PC-9 (cell line): Measurements from ENCODE around the gene CDON. TPM values are rescaled to one million over a fixed set of nuclear protein-coding genes. Genes with fewer than 3 reads are reported as not detected.
"Not testable (repeated sequence)": the region's sequence is repeated elsewhere in the genome, so short reads cannot be mapped to it uniquely, and the experiment has no call there.

Experiments
- BruUV-seq: library from RNA; stranded (reverse); fragments of 400-500 nt; replicated peaks from 2 replicates; lab custom pipeline; 2021; lab: Mats Ljungman, UMichigan
- CTCF ChIA-PET: fragments of 300-600 bp; sonication (Branson Sonifier 250); formaldehyde crosslinking; loops from one replicate; lab custom pipeline; 2022; ENCODE audit warnings: antibody characterized with exemption; lab: Charles Lee
- POLR2A ChIA-PET: fragments of 300-600 bp; sonication (Branson Sonifier 250); formaldehyde crosslinking; loops from one replicate; lab custom pipeline; 2022; ENCODE audit warnings: antibody characterized with exemption; ENCODE audit not compliant: unreplicated experiment; lab: Charles Lee
- DNase-seq, 2 experiments: peaks; one replicate each; pipeline versions ENCODE4 v3.0.0 to v3.0.0-alpha.2; 2015 to 2022; ENCODE audit warnings: mixed read lengths in 1 of 2
- H2AFZ ChIP-seq: fragments of 200-600 bp; sonication (generic); 2 replicates; pipeline ENCODE4 v1.8.1; 2017; ENCODE audit warnings: antibody characterized with exemption
- H3F3A ChIP-seq: fragments of 200-600 bp; sonication (generic); 2 replicates; pipeline ENCODE4 v1.8.1; 2017; ENCODE audit warnings: antibody characterized with exemption, mild to moderate bottlenecking, low read depth; ENCODE audit not compliant: insufficient read depth
- H3K27ac ChIP-seq: fragments of 200-600 bp; sonication (generic); 2 replicates; pipeline ENCODE4 v1.6.1; 2016; ENCODE audit warnings: mixed run types
- H3K27me3 ChIP-seq: fragments of 200-600 bp; sonication (generic); 2 replicates; pipeline ENCODE4 v1.6.1; 2016; ENCODE audit warnings: low read depth, mixed run types; ENCODE audit not compliant: insufficient read depth
- H3K36me3 ChIP-seq: fragments of 200-600 bp; sonication (generic); 2 replicates; pipeline ENCODE4 v1.6.1; 2016; ENCODE audit warnings: low read depth, mixed run types
- H3K4me1 ChIP-seq: fragments of 200-600 bp; sonication (generic); replicated peaks from 2 replicates; pipeline ENCODE4 v1.6.1; 2016; ENCODE audit warnings: mixed run types; ENCODE audit not compliant: insufficient read depth
- H3K4me2 ChIP-seq: fragments of 200-600 bp; sonication (generic); 2 replicates; pipeline ENCODE4 v1.6.1; 2017; ENCODE audit warnings: mixed run types
- H3K4me3 ChIP-seq: fragments of 200-600 bp; sonication (generic); 2 replicates; pipeline ENCODE4 v1.6.1; 2016; ENCODE audit warnings: mixed run types
- H3K79me2 ChIP-seq: fragments of 200-600 bp; sonication (generic); 2 replicates; pipeline ENCODE4 v1.6.1; 2017; ENCODE audit warnings: low read depth, mixed run types
- H3K9me2 ChIP-seq: fragments of 200-600 bp; sonication (generic); 2 replicates; pipeline ENCODE4 v1.8.1; 2017; ENCODE audit warnings: mild to moderate bottlenecking; ENCODE audit not compliant: insufficient read depth
- H3K9me3 ChIP-seq: fragments of 200-600 bp; sonication (generic); 2 replicates; pipeline ENCODE4 v1.8.1; 2016; ENCODE audit warnings: low read depth; ENCODE audit not compliant: insufficient read depth
- H4K20me1 ChIP-seq: fragments of 200-600 bp; sonication (generic); 2 replicates; pipeline ENCODE4 v1.8.1; 2017; ENCODE audit not compliant: insufficient read depth
- EZH2 ChIP-seq: fragments of 200-600 bp; sonication (generic); IDR thresholded peaks from 2 replicates; pipeline ENCODE4 v1.8.0; 2017; ENCODE audit warnings: antibody characterized with exemption, low read depth
- intact Hi-C: fragments of 100-400 bp; cut with micrococcal nuclease; formaldehyde crosslinking; loops from one replicate; pipeline ENCODE4 v1.10.0; 2022; ENCODE audit not compliant: unreplicated experiment
- total RNA-seq: library from RNA; stranded (reverse); gene quantifications from 2 replicates; pipeline ENCODE4 v1.2.3, GENCODE V29; 2021
- TF ChIP-seq, protein P1 (sequence below): fragments of 200-600 bp; sonication (generic); conservative IDR thresholded peaks from 2 replicates; pipeline ENCODE4 v1.6.1; 2017; ENCODE audit warnings: mixed run types, antibody characterized with exemption, mild to moderate bottlenecking, moderate library complexity

Gene CDON
- total RNA-seq, 1 experiment from 2014 or later: 10.0 TPM

DNA sequence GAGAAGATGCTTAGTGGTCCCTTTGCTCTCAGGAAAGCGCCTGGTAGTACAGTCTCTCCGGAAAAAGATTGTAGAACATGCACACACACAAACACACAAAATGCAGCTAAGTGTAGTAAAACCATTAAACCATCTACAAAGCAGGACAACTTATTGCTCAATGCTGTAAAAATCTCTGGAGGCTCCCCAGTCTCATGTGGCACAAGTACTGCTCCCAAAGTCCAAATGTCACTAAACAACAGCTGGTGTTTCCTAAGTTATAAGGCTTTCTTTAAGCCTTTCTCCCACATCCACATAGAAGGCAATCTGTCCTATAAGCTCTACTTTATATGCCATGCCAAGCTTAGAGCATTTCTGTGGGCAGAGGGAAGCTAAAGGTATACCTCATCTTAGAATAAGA, 32.9 kb downstream of the CDON start:
- ChIA-PET CTCF (no interaction called here), POLR2A (no interaction called here)
- no TSS peak for BruUV-seq
- no peaks in the 10 kb centered on the region for H3K27me3 ChIP-seq
- H3K9me2 ChIP-seq: no peaks in the 10 kb centered on the region
- H3F3A ChIP-seq: no peaks in the 10 kb centered on the region
- intact Hi-C loops: no loop called here
- no peaks in the 10 kb centered on the region for H3K9me3 ChIP-seq
- DNase-seq: no peak
- no peaks in the 10 kb centered on the region for H3K36me3 ChIP-seq
- H3K4me3 ChIP-seq: no peak overlapping the region
- no peak overlapping the region for H2AFZ ChIP-seq
- H3K27ac ChIP-seq: no peak overlapping the region
- no peaks in the 10 kb centered on the region for H4K20me1 ChIP-seq
- no peak for TF ChIP-seq EZH2
- TF ChIP-seq, protein P1, sequence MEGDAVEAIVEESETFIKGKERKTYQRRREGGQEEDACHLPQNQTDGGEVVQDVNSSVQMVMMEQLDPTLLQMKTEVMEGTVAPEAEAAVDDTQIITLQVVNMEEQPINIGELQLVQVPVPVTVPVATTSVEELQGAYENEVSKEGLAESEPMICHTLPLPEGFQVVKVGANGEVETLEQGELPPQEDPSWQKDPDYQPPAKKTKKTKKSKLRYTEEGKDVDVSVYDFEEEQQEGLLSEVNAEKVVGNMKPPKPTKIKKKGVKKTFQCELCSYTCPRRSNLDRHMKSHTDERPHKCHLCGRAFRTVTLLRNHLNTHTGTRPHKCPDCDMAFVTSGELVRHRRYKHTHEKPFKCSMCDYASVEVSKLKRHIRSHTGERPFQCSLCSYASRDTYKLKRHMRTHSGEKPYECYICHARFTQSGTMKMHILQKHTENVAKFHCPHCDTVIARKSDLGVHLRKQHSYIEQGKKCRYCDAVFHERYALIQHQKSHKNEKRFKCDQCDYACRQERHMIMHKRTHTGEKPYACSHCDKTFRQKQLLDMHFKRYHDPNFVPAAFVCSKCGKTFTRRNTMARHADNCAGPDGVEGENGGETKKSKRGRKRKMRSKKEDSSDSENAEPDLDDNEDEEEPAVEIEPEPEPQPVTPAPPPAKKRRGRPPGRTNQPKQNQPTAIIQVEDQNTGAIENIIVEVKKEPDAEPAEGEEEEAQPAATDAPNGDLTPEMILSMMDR: no peak
- H3K4me2 ChIP-seq: no peak overlapping the region
- no peaks in the 10 kb centered on the region for H3K4me1 ChIP-seq
- no peaks in the 10 kb centered on the region for H3K79me2 ChIP-seq

DNA sequence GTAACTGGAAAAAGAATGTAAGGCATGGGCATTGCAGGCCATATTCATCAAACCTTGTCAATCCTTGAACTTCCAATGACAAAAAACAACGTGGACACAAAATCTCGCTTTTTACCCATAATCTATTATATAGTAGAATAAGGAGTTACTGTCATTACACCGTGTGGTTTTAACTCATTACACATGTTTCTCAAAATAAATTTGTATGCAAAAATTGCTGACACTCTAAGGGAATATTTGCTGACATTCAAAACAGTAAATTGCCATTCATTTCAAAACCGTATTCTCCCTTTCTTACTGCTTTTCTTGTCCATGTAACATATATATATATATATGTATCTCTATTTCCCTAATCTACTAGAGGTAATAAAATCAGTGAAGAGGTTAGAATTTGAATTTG, 33.4 kb downstream of the CDON start:
- H3K79me2 ChIP-seq: no peaks in the 10 kb centered on the region
- H3K27me3 ChIP-seq: no peaks in the 10 kb centered on the region
- ChIA-PET CTCF (no interaction called here), POLR2A (no interaction called here)
- H3K36me3 ChIP-seq: no peaks in the 10 kb centered on the region
- no peak overlapping the region for H3K4me3 ChIP-seq
- no peak for DNase-seq
- no peaks in the 10 kb centered on the region for H3K4me1 ChIP-seq
- no peaks in the 10 kb centered on the region for H3K9me3 ChIP-seq
- TF ChIP-seq, protein P1: no peak
- TF ChIP-seq EZH2: no peak
- BruUV-seq: no TSS peak
- no peaks in the 10 kb centered on the region for H4K20me1 ChIP-seq
- no peak overlapping the region for H3K4me2 ChIP-seq
- H3K9me2 ChIP-seq: no peaks in the 10 kb centered on the region
- no peak overlapping the region for H2AFZ ChIP-seq
- H3F3A ChIP-seq: no peaks in the 10 kb centered on the region
- intact Hi-C loops: no loop called here
- no peak overlapping the region for H3K27ac ChIP-seq

DNA sequence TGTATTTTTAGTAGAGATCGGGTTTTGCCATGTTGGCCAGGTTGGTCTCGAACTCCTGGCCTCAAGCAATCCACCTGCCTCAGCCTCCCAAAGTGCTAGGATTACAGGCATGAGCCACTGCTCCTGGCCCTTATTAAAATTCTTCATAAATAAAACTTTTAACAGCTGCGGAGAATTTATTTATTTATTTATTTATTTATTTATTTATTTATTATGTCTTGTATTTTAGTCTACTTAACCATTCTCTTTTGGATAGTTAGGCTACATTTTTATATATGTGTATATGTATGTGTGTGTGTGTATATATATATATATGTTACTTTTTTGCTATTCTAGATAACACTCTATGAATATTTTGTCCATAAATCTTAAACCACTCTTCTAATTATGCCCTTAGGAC, 34.1 kb downstream of the CDON start:
- intact Hi-C loops, CTCF ChIA-PET, H3K4me2 ChIP-seq, H3K36me3 ChIP-seq, H3K9me2 ChIP-seq, H4K20me1 ChIP-seq, H3K4me3 ChIP-seq, POLR2A ChIA-PET, H2AFZ ChIP-seq, H3K27ac ChIP-seq, H3K79me2 ChIP-seq, H3K4me1 ChIP-seq, BruUV-seq, DNase-seq, H3F3A ChIP-seq, H3K27me3 ChIP-seq, H3K9me3 ChIP-seq: not testable (repeated sequence)

DNA sequence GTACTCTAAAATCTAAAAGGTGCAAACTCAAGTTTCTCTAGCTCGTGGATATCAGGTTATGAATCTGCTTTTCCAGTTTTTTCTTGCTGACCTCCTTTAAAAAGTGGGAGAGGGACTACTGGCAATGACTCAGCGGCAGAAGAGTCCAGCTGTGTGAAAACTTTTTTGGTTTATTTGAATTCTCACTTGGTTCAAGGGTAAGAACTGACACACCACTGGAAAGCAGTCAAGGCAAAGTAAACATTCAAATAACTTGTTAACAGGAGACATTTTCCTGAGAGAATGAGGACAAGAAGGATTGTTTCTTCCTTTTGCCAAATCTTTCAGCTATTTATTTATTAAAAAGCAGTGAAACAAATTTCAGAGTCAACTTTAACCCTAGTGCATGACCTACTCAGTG, 36.1 kb downstream of the CDON start:
- no peak overlapping the region for H3K4me2 ChIP-seq
- H3K4me3 ChIP-seq: no peak overlapping the region
- ChIA-PET POLR2A (no interaction called here), CTCF (no interaction called here)
- H3K27ac ChIP-seq: no peak overlapping the region
- no peaks in the 10 kb centered on the region for H3K36me3 ChIP-seq
- H3K9me2 ChIP-seq: no peaks in the 10 kb centered on the region
- H3F3A ChIP-seq: no peaks in the 10 kb centered on the region
- intact Hi-C loops: no loop called here
- no peak overlapping the region for H2AFZ ChIP-seq
- no peaks in the 10 kb centered on the region for H3K27me3 ChIP-seq
- BruUV-seq: no TSS peak
- H3K79me2 ChIP-seq: no peaks in the 10 kb centered on the region
- no peaks in the 10 kb centered on the region for H3K9me3 ChIP-seq
- DNase-seq: no peak
- no peaks in the 10 kb centered on the region for H3K4me1 ChIP-seq
- TF ChIP-seq EZH2: no peak
- TF ChIP-seq, protein P1: no peak
- H4K20me1 ChIP-seq: no peaks in the 10 kb centered on the region
